IPS-15b (cell line): Measurements from ENCODE around the gene LRRC3B.

Experiments used
- H3K27me3 ChIP-seq: one replicate; pipeline ENCODE4 v1.6.1; 2013; ENCODE audit warnings: low read length; ENCODE audit not compliant: control insufficient read depth, insufficient read depth
- H3K36me3 ChIP-seq: one replicate; pipeline ENCODE4 v1.6.1; 2013; ENCODE audit warnings: low read length; ENCODE audit not compliant: control insufficient read depth, insufficient read depth
- H3K4me1 ChIP-seq: one replicate; pipeline ENCODE4 v1.6.1; 2013; ENCODE audit warnings: mild to moderate bottlenecking, low read length; ENCODE audit not compliant: control insufficient read depth, insufficient read depth
- H3K4me3 ChIP-seq: one replicate; pipeline ENCODE4 v1.5.1; 2013; ENCODE audit warnings: low read depth, low read length
- H3K9ac ChIP-seq: one replicate; pipeline ENCODE4 v1.6.1; 2013; ENCODE audit warnings: low read depth, mild to moderate bottlenecking, low read length
- H3K9me3 ChIP-seq: one replicate; pipeline ENCODE4 v1.6.1; 2013; ENCODE audit warnings: mild to moderate bottlenecking, low read length; ENCODE audit not compliant: control insufficient read depth, insufficient read depth

Gene LRRC3B

DNA sequence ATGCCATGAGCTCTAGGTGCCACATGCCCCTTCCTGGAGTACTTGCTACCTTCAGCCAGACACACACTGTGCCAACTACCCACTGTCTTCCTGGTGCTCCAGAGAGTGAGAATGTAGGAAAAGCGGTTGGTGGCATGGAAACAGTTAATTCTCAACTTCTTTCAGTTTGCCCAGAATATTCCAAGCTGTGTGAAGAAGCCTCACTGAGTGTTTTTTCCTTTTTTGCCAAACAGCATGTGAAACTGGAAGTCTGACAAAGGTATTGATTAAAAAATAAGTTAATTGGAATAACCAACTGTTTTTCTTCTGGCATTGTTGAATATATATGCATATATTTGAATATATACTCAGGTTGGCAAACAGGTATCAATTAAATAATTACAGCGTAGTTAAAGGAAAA lies 52.8 kb downstream of the LRRC3B start:
- no peaks in the 10 kb centered on the region for H3K9me3 ChIP-seq
- no peaks in the 10 kb centered on the region for H3K27me3 ChIP-seq
- H3K9ac ChIP-seq = no peak overlapping the region
- H3K4me1 ChIP-seq = no peaks in the 10 kb centered on the region
- no peak overlapping the region for H3K4me3 ChIP-seq
- H3K36me3 ChIP-seq = no peaks in the 10 kb centered on the region

DNA sequence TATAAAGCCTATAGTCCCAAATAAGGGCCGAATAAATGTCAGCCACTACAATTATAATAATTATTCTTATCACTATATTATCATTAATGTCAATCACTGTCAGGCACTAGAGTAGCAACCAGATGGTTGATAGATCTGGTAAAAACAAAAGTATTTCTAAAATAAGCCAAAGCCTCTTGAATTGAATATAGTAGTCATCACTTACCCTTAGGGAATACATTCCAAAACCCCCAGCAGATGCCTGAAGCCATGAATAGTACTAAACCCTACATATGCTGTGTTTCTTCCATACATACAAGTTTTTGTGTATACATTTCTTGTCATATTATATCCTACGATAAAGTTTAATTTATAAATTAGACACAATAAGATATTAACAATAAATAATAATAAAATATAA lies 59.1 kb downstream of the LRRC3B start:
- Histone ChIP-seq H3K9me3 (no peaks in the 10 kb centered on the region), H3K4me3 (no peak overlapping the region), H3K4me1 (no peaks in the 10 kb centered on the region), H3K27me3 (no peaks in the 10 kb centered on the region), H3K36me3 (no peaks in the 10 kb centered on the region), H3K9ac (no peak overlapping the region)

DNA sequence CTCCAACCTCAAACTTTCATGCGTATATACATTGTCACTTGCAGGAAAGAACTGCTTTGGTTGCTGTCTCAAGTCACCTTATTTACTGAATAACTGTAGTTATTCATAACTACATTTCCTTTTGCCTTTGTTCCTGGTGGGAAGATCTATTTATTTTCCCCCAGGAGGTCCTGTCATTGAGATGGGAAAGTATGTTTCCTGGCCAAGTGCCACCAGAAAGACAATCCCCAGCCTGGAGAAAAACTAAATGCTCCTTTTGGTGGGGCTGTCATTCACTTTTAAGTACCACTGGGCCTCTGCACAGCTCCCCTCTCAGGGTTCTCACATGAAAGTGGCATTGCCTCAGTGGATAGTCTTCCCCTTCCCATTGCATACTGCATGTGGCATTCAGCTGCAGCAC lies 59.8 kb downstream of the LRRC3B start:
- no peak overlapping the region for H3K9ac ChIP-seq
- H3K36me3 ChIP-seq = no peaks in the 10 kb centered on the region
- H3K4me3 ChIP-seq = no peak overlapping the region
- no peaks in the 10 kb centered on the region for H3K4me1 ChIP-seq
- H3K9me3 ChIP-seq = no peaks in the 10 kb centered on the region
- no peaks in the 10 kb centered on the region for H3K27me3 ChIP-seq

GRCh38 chr3:26683902-26684301 lies 61.3 kb downstream of the LRRC3B start:
- Histone ChIP-seq H3K9me3 (no peaks in the 10 kb centered on the region), H3K4me3 (no peak overlapping the region), H3K9ac (no peak overlapping the region), H3K4me1 (no peaks in the 10 kb centered on the region), H3K36me3 (no peaks in the 10 kb centered on the region), H3K27me3 (no peaks in the 10 kb centered on the region)

- H3K4me1 ChIP-seq = no peaks in the 10 kb centered on the region
- H3K9ac ChIP-seq = no peak overlapping the region
- H3K4me3 ChIP-seq = no peak overlapping the region
- no peaks in the 10 kb centered on the region for H3K36me3 ChIP-seq
- H3K9me3 ChIP-seq = no peaks in the 10 kb centered on the region
- H3K27me3 ChIP-seq = no peaks in the 10 kb centered on the region
Measured at GRCh38 chr3:26687466-26687865, 64.9 kb downstream of the LRRC3B start.

DNA sequence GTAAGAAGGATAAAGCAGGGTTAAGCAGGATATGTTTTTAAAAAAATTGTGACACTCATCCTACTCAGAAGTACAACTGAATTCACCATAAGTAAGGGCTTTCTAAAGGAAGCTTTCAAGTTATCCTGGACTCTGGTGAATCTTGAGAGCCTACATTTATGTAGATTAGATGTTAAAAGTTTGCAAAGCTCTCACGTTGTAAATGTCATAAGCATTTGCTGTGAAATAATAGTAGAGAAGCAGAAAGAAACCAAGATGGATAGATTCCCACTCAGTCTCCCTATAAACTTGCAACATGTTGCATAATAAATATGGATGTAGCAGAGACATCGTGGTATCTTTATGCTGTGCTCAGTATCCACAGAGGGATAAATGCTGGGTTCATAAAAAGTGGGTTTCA lies 77.0 kb downstream of the LRRC3B start:
- H3K9ac ChIP-seq = no peak overlapping the region
- no peak overlapping the region for H3K4me3 ChIP-seq
- H3K4me1 ChIP-seq = no peaks in the 10 kb centered on the region
- H3K36me3 ChIP-seq = no peaks in the 10 kb centered on the region
- no peaks in the 10 kb centered on the region for H3K9me3 ChIP-seq
- no peaks in the 10 kb centered on the region for H3K27me3 ChIP-seq

GRCh38 chr3:26703519-26703918 lies 80.9 kb downstream of the LRRC3B start:
- H3K36me3 ChIP-seq = no peaks in the 10 kb centered on the region
- H3K27me3 ChIP-seq = no peaks in the 10 kb centered on the region
- no peak overlapping the region for H3K9ac ChIP-seq
- H3K4me3 ChIP-seq = no peak overlapping the region
- H3K4me1 ChIP-seq = no peaks in the 10 kb centered on the region
- H3K9me3 ChIP-seq = no peaks in the 10 kb centered on the region

DNA sequence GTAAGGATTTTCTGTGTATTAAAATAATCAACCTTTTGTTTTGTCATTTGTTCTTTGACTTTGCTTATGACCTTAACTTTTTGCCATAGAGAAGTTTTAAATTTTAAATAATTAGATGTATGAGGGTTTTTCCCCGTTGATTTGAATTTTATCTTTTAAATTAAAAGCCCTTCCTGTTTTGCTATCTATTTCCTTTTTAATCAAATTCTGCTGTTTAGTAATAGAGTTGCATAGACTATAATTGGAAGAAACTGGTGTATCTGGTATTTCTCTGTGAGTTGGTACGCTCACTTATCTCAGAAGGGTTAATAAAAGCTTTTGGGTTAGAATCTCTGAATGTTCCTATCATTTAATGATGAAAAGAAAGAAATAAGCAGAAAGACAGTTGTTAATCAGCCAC lies 82.2 kb downstream of the LRRC3B start:
- H3K9ac ChIP-seq = no peak overlapping the region
- H3K4me3 ChIP-seq = no peak overlapping the region

DNA sequence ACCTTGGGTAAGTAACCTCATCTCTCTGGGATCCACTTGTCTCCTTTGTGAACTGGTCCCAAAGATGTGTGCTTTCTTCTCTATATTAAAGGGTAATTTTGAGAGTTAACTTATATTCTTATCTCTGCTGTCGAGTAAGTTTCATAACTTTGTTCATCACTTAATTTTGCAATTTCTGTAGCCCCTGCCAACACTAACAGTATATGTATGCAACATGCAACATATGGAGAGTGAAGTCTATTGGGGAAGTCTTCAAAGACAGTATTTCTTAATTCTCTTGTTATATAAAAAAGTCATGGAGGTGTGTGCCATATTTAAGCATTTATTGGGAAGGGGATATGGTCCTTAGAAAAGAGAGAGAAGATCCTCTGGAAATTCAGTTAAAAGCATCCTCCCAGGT lies 85.9 kb downstream of the LRRC3B start:
- no peaks in the 10 kb centered on the region for H3K4me1 ChIP-seq
- H3K9me3 ChIP-seq = no peaks in the 10 kb centered on the region
- H3K4me3 ChIP-seq = no peak overlapping the region
- no peaks in the 10 kb centered on the region for H3K36me3 ChIP-seq
- no peaks in the 10 kb centered on the region for H3K27me3 ChIP-seq
- no peak overlapping the region for H3K9ac ChIP-seq

More for the DNA sequence above, 82.2 kb downstream of the LRRC3B start:
- no peaks in the 10 kb centered on the region for H3K4me1 ChIP-seq
- no peaks in the 10 kb centered on the region for H3K36me3 ChIP-seq
- H3K27me3 ChIP-seq = no peaks in the 10 kb centered on the region
- no peaks in the 10 kb centered on the region for H3K9me3 ChIP-seq

- H3K36me3 ChIP-seq = no peaks in the 10 kb centered on the region
- H3K9me3 ChIP-seq = no peaks in the 10 kb centered on the region
- no peaks in the 10 kb centered on the region for H3K4me1 ChIP-seq
- H3K9ac ChIP-seq = no peak overlapping the region
- no peak overlapping the region for H3K4me3 ChIP-seq
- H3K27me3 ChIP-seq = no peaks in the 10 kb centered on the region
Measured at GRCh38 chr3:26712211-26713026, 89.8 kb downstream of the LRRC3B start.

- Histone ChIP-seq H3K4me1 (no peaks in the 10 kb centered on the region), H3K27me3 (no peaks in the 10 kb centered on the region), H3K9ac (no peak overlapping the region), H3K4me3 (no peak overlapping the region), H3K9me3 (no peaks in the 10 kb centered on the region), H3K36me3 (no peaks in the 10 kb centered on the region)
Measured at GRCh38 chr3:26713091-26713490, 90.5 kb downstream of the LRRC3B start.

DNA sequence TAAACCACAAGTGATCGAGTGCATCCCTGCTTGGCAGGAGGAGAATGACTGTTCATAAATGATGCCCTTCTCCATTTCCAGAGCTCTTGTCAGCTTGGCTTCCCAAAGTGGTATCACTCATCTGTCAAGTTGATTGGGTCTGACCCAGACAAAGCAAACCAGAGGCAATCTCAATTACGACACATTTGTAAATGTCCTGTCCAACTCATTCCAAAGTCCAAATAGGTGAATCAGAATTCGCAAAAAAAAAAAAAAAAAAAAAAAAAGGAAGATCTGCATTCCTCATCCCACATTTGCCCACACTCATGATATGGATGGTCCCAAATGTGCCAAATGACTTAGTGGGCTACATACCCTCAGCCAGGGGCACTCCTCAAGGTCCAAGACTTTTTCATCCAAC lies 91.9 kb downstream of the LRRC3B start:
- Histone ChIP-seq H3K4me1 (no peaks in the 10 kb centered on the region), H3K9ac (no peak overlapping the region), H3K27me3 (no peaks in the 10 kb centered on the region), H3K4me3 (no peak overlapping the region), H3K36me3 (no peaks in the 10 kb centered on the region), H3K9me3 (no peaks in the 10 kb centered on the region)
